GM18505 (cell line): ENCODE data around the gene ARHGEF1.
A peak's percentile ranks its signal among the peaks of the same experiment; 100 is the strongest.
"Not testable (repeated sequence)": the region's sequence is repeated elsewhere in the genome, so short reads cannot be mapped to it uniquely, and the experiment has no call there.

Experiments used
- ATAC-seq: cut with Tn5 transposase; IDR thresholded peaks from one replicate; pipeline ENCODE4 v1.9.1; 2021; ENCODE audit not compliant: unreplicated experiment
- POLR2A ChIP-seq: IDR thresholded peaks from 4 replicates; pipeline ENCODE4 v1.6.1; 2011; ENCODE audit warnings: borderline replicate concordance; ENCODE audit not compliant: insufficient read depth, insufficient read length; ENCODE audit errors: extremely low read depth

The ARHGEF1 gene

DNA sequence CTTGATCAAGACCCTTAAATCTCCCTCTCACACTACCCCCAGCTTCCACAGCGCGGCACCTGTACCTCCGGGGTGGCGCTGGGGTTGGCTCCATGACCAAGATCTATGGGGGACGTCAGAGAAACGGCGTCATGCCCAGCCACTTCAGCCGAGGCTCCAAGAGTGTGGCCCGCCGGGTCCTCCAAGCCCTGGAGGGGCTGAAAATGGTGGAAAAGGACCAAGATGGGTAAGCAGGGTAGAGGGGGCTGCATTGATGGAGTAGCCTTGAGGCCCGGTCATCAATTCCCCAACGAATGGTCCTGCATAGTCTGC is 14.0 kb upstream of the ARHGEF1 start:
- TF ChIP-seq POLR2A = no peak
- no peak for ATAC-seq

DNA sequence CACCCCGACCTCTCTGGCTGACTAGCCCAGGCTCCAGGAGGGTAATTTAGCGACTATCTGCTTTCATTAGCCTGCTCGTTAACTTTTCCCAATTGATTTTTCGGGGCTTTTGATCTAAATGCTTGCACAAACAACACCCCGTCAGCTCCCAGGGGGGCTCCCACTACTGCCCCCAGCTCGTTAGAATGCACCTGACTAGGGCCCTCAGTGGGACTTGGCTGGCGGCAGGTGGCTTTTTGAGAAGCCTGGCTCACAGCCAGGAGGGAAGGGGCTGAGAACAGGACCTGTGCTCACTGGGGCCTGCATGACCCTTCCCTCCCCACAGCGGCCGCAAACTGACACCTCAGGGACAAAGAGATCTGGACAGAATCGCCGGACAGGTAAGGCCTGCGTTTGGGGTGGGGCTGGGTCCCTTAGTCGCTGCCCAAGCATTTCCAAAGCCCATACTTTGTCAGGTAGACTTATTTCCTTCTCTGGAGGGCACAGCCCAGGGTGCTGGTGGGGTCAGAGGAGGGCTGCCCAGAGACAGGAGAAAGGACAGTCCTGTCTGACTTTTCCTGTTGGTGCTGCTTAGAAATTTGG is 13.5 kb upstream of the ARHGEF1 start:
- TF ChIP-seq POLR2A = no peak
- ATAC-seq = no peak

GRCh38 chr19:41870401-41870873 is 12.5 kb upstream of the ARHGEF1 start:
- TF ChIP-seq POLR2A = no peak
- no peak for ATAC-seq

DNA sequence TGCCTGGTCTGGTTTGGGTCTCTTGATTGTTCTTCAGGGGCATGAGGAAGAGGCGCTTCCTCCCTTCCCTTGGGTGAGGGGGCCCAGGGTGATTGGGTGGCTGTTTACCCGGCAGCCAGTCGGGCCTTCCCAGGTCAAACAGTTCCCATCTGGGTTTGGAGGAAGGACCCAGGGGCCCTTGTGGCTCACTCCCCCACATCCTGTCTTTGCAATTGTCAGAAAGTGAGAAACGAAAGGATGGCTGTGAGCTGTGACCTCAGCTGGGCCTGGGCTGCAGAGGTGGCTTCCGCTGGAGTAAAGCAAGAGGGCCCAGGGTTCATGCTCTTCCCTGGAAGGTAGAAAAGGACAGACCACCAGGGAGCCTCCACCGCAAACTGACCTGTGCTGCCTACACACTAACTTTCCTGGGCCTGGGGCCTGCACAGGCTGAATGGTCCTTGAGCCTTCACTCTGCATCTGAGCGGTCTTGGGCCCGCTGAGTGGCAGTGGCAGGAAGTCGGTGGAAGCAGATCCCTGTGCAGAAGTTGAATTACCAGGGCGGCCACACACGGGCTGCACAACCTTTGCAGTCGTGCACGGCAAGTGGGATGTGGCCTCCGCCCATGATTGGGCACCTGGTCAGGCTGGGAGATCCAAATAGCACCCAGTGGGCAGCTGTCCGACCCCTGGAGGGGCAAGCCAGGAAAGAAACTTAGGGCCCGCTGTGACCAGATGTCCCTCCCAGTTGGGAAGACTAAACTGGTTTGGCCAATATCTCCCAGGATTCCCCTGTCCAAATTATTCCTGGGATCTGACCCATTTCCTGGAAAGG is 11.2 kb upstream of the ARHGEF1 start:
- peak; percentile 42 for ATAC-seq
- TF ChIP-seq POLR2A = no peak

DNA sequence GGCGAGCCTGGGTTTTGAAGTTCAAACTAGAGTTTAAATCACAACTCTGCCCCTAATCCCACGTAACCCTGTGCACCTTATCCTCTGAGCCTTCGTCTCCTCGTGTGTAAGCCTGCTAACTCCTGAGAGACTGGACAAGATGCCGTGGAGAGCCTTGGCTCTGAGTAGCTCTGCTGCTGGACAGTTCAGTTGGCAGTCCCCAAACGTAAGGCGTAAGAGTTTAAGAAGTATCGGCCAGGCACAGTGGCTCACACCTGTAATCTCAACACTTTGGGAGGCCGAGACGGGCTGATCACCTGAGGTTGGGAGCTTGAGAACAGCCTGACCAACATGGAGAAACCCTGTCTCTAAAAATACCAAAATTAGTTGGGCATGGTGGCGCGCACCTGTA is 10.6 kb upstream of the ARHGEF1 start:
- no peak for TF ChIP-seq POLR2A
- ATAC-seq = no peak

DNA sequence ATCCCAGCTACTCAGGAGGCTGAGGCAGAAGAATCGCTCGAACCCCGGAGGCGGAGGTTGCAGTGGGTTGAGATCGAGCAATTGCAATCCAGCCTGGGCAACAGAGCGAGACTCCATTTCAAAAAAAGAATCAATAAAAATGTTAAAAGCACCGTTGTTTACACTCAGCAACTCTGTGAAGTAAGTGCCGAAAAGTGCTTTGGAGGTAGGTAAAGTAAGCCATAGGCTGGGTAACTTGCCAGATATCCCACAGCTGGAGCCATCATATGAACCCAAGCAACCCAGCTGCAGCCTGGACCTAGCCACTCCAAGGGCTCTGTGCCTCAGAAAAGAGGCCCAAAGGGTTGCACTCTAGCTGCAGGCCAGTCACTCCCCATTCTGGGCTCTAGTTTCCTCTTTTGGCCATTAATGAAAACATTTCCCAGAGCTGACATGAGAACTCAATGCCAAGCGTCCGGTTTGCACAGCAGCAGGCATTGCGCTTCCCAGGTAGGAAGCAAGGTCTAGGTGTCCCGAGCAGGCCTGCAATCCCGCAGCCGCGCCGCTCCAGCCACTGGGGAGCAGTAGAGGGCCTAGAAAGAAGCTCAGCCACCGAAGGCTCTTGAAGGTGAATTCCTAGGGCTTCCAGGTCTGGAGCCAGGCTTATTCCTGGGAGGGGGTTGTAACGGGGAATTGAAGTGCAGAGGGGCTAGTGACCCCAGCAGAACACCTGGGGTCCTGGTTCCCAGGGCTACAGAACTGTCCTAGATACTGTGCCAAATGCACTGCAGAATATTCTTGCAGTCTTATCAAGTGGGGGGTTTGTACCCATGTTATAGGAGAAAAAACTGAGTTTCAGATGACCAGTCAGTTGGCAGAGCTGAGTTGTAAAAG is 10.0 kb upstream of the ARHGEF1 start:
- TF ChIP-seq POLR2A = no peak
- no peak for ATAC-seq

DNA sequence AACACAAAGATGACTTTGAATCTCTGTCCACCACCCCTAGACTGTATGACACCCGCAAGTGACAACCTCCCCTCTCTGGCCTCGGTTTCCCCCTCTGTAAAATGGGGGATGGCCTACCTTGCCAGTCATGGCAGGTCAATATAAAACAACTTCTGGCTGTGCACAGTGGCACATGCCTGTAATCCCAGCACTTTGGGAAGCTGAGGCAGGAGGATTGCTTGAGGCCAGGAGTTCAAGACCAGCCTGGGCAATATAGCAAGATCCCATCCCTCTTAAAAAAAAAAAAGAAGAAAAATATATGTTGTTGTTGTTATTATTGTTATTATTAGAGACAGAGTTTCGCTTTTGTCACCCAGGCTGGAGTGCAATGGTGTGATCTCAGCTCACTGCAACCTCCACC is 7.0 kb upstream of the ARHGEF1 start:
- ATAC-seq = not testable (repeated sequence)

DNA sequence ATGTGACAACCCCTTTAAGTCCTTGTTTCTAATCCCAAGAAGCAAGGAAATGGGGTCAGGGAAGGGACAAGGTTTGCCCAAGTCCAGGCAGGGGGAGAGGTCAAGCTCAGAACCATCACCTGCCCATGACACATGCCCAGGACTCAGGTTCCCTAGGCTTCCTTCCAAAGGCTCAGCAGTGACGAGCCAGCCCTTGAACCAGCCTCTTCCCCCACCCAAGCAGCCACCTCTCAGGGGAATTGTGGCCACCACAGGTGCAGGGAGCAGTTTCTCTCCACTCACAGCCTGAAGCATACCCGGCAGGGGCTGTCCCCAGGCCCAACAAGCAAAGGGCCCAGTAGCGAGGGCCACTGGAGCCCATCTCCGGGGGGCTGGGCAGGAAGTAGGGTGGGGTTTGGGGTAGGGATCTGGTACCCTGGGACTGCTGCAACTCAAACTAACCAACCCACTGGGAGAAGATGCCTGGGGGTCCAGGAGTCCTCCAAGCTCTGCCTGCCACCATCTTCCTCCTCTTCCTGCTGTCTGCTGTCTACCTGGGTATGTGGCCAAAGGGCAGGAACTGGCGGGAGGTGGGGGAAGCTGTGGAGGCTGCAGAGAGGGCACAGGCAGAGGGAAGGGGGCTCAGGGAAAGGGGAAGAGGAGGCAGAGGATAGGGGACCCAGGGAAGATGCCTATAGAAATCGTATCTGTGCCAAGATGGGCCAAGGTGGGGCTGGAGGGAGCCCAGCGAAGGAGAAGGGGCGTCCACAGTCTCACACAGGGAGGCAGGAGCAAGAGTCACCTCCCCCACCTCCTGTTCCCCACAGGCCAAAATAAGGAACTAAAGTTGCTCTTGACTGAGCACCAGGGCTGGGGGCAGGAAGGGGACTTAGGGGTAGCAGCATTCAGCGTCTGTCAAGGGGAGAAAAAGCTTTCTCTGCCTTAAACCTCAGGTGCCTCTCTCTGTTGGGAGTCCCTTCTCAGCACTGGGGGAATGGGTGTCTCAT is 5.8 kb upstream of the ARHGEF1 start, which contains the start of gene CD79A:
TSS of gene CD79A (plus strand) at position 433 of the 986 bp plus-strand sequence. CDS start at position 459, 26 bp downstream.
- peak; percentile 62 for TF ChIP-seq POLR2A
- ATAC-seq = peak; percentile 57

DNA sequence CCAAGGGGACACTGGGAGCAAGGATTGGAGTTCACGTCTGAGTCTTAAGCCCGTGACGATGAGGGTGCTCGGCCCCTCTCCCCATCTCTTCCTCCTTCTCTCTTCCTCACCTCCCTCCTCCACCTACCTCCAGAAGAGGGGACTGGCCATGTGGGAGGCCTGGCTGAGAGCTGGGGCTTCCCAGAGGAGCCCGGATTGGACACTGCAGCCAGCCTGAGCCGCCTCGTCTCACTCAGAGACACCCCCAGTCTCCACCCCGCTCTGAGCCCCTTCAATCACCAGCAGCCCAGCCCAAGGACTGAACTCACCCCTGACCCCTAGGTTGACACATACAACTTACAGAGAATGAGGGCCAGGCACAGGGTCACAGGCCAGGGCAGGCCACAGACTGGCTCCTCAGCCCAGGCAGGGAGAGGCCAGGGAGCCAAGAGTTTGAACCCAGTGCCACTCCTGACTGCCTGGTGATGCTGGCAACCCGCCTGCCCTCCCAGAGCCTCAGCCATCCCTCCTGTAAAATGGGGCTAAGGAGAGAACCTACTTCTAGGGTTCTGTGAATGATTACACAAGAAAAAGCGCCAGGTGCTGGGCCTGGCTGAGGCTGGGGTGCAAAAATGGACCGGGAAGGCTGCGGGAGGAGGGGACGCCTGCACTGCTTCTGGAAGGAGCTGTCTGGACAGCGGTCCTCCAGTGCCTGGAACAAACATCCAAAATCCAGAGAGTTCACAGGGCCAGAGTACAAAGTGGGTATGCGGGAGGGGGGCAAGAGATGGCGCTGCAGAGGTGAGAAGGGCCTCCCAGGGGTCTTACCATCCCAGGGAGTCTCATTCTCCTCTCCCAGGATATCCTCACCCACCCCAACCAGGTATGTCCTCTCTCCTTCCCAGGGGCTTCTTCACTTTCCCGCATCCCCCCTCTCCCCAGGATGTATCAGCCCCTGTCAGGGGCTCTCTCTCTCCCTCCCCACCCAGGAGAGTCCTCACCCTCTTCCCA is 4.8 kb upstream of the ARHGEF1 start:
- peak; percentile 85 for TF ChIP-seq POLR2A
- no peak for ATAC-seq

GRCh38 chr19:41879080-41879479 is 3.9 kb upstream of the ARHGEF1 start:
- no peak for ATAC-seq
- no peak for TF ChIP-seq POLR2A

- no peak for ATAC-seq
- no peak for TF ChIP-seq POLR2A
Measured at GRCh38 chr19:41879670-41880328, 3.2 kb upstream of the ARHGEF1 start.
